Caco-2 (cell line): Measurements from ENCODE around the gene KCNQ5. TPM values are rescaled to one million over a fixed set of nuclear protein-coding genes. Genes with fewer than 3 reads are reported as not detected.
A peak's percentile ranks its signal among the peaks of the same experiment; 100 is the strongest.
"Not testable (repeated sequence)": the region's sequence is repeated elsewhere in the genome, so short reads cannot be mapped to it uniquely, and the experiment has no call there.

ENCODE experiments used
- BruUV-seq: library from RNA; stranded (reverse); fragments of 400-500 nt; replicated peaks from 2 replicates; lab custom pipeline; 2021; lab: Mats Ljungman, UMichigan
- CTCF ChIA-PET: fragments of 300-600 bp; sonication (Branson Sonifier 250); formaldehyde crosslinking; loops from one replicate; lab custom pipeline; 2022; ENCODE audit warnings: antibody characterized with exemption; lab: Charles Lee
- POLR2A ChIA-PET: fragments of 300-600 bp; sonication (Branson Sonifier 250); formaldehyde crosslinking; loops from one replicate; lab custom pipeline; 2022; ENCODE audit warnings: antibody characterized with exemption; lab: Charles Lee
- DNase-seq, 2 experiments: peaks; one replicate each; pipeline versions ENCODE4 v3.0.0 to v3.0.0-alpha.2; 2020 to 2022
- H3K27me3 ChIP-seq: replicated peaks from 2 replicates; pipeline ENCODE4 v1.6.0; 2011; ENCODE audit warnings: low read length; ENCODE audit not compliant: control insufficient read depth, insufficient read depth
- H3K36me3 ChIP-seq: 2 replicates; pipeline ENCODE4 v1.5.1; 2011; ENCODE audit warnings: low read length; ENCODE audit not compliant: control insufficient read depth, insufficient read depth
- H3K4me1 ChIP-seq: fragments of 250-450 bp; sonication (Bioruptor Pico); 2 replicates; pipeline ENCODE4 v1.5.1; 2020; ENCODE audit warnings: mild to moderate bottlenecking
- H3K4me3 ChIP-seq: 2 replicates; pipeline ENCODE4 v1.5.1; 2011; ENCODE audit warnings: low read depth, mild to moderate bottlenecking, control low read depth, low read length
- H3K9me3 ChIP-seq: fragments of 250-450 bp; sonication (Bioruptor Pico); 2 replicates; pipeline ENCODE4 v1.5.1; 2020; ENCODE audit warnings: mild to moderate bottlenecking, moderate library complexity
- H3K27ac Mint-ChIP-seq: one replicate; pipeline ENCODE4 v1.8.0; 2022; ENCODE audit warnings: mixed read lengths; ENCODE audit not compliant: unreplicated experiment
- H3K27me3 Mint-ChIP-seq: one replicate; pipeline ENCODE4 v1.8.0; 2022; ENCODE audit warnings: mixed read lengths; ENCODE audit not compliant: insufficient read depth, unreplicated experiment
- H3K36me3 Mint-ChIP-seq: one replicate; pipeline ENCODE4 v1.8.0; 2022; ENCODE audit warnings: mild to moderate bottlenecking, mixed read lengths; ENCODE audit not compliant: insufficient read depth, unreplicated experiment
- H3K4me1 Mint-ChIP-seq: one replicate; pipeline ENCODE4 v1.8.0; 2022; ENCODE audit warnings: low read depth, mixed read lengths; ENCODE audit not compliant: unreplicated experiment
- H3K4me3 Mint-ChIP-seq: one replicate; pipeline ENCODE4 v1.8.0; 2022; ENCODE audit warnings: mild to moderate bottlenecking, moderate library complexity, mixed read lengths; ENCODE audit not compliant: unreplicated experiment
- H3K9me3 Mint-ChIP-seq: one replicate; pipeline ENCODE4 v1.8.0; 2022; ENCODE audit warnings: mixed read lengths; ENCODE audit not compliant: unreplicated experiment
- CTCF ChIP-seq, 2 experiments: fragments of 200-600 bp in 1 of 2; IDR thresholded peaks; 1 replicate in 1 of 2; 2 replicates in 1 of 2; pipeline versions ENCODE4 v1.5.1 to v1.8.0; 2011 to 2022; ENCODE audit warnings: antibody characterized with exemption in 1 of 2, control low read depth in 1 of 2, inconsistent platforms in 1 of 2, low read depth in 1 of 2, low read length in 1 of 2, mild to moderate bottlenecking in 1 of 2, moderate library complexity in 1 of 2; ENCODE audit not compliant: insufficient read depth in 1 of 2, severe bottlenecking in 1 of 2, unreplicated experiment in 1 of 2
- intact Hi-C: fragments of 100-400 bp; cut with micrococcal nuclease; formaldehyde crosslinking; loops from one replicate; pipeline ENCODE4 v1.10.0; 2022; ENCODE audit not compliant: unreplicated experiment
- total RNA-seq: library from RNA; stranded (reverse); gene quantifications from 2 replicates; pipeline ENCODE4 v1.2.3, GENCODE V29; 2022

Gene KCNQ5
- total RNA-seq, 1 experiment from 2014 or later = 0.20 TPM

- H3K4me3 Mint-ChIP-seq = no peak overlapping the region
- DNase-seq = no peak
- no peaks in the 10 kb centered on the region for H3K4me1 Mint-ChIP-seq
- no peaks in the 10 kb centered on the region for H3K9me3 ChIP-seq
- peaks cover 8% of the 10 kb centered on the region for H3K9me3 Mint-ChIP-seq
- ChIA-PET POLR2A (no interaction called here), CTCF (no interaction called here)
- H3K27ac Mint-ChIP-seq = no peak overlapping the region
- no peak for TF ChIP-seq CTCF (IDR thresholded peaks at IDR 0.05; ENCODE audit: insufficient read depth in 1 of 2, low read depth in 1 of 2, low read length in 1 of 2, severe bottlenecking in 1 of 2, unreplicated experiment in 1 of 2)
- H3K4me3 ChIP-seq = no peak overlapping the region
- H3K36me3 Mint-ChIP-seq = no peaks in the 10 kb centered on the region
- no TSS peak for BruUV-seq
- intact Hi-C loops = no loop called here
- H3K4me1 ChIP-seq = no peaks in the 10 kb centered on the region
- no peaks in the 10 kb centered on the region for H3K27me3 Mint-ChIP-seq
- H3K27me3 ChIP-seq = no peaks in the 10 kb centered on the region
- no peaks in the 10 kb centered on the region for H3K36me3 ChIP-seq
Observed at GRCh38 chr6:72976484-72976883, 354.6 kb downstream of the KCNQ5 start.

GRCh38 chr6:72977114-72977513, 355.2 kb downstream of the KCNQ5 start:
- TF ChIP-seq CTCF (IDR thresholded peaks at IDR 0.05; ENCODE audit: insufficient read depth in 1 of 2, low read depth in 1 of 2, low read length in 1 of 2, severe bottlenecking in 1 of 2, unreplicated experiment in 1 of 2) = no peak
- H3K27ac Mint-ChIP-seq = no peak overlapping the region
- intact Hi-C loops = no loop called here
- CTCF ChIA-PET = no interaction called here
- no peaks in the 10 kb centered on the region for H3K36me3 Mint-ChIP-seq
- DNase-seq = no peak
- H3K4me1 ChIP-seq = no peaks in the 10 kb centered on the region
- H3K4me3 Mint-ChIP-seq = no peak overlapping the region
- H3K9me3 ChIP-seq = no peaks in the 10 kb centered on the region
- no peak overlapping the region for H3K4me3 ChIP-seq
- no peaks in the 10 kb centered on the region for H3K4me1 Mint-ChIP-seq
- no TSS peak for BruUV-seq
- H3K27me3 ChIP-seq = no peaks in the 10 kb centered on the region
- peaks cover 8% of the 10 kb centered on the region for H3K9me3 Mint-ChIP-seq
- H3K27me3 Mint-ChIP-seq = no peaks in the 10 kb centered on the region
- POLR2A ChIA-PET = no interaction called here
- H3K36me3 ChIP-seq = no peaks in the 10 kb centered on the region

- H3K4me3 ChIP-seq, H3K36me3 ChIP-seq, H3K27ac Mint-ChIP-seq, H3K9me3 ChIP-seq, DNase-seq, BruUV-seq, H3K4me1 Mint-ChIP-seq, CTCF ChIA-PET, H3K36me3 Mint-ChIP-seq, H3K4me1 ChIP-seq, POLR2A ChIA-PET, H3K27me3 ChIP-seq, H3K4me3 Mint-ChIP-seq, H3K27me3 Mint-ChIP-seq, intact Hi-C loops: not testable (repeated sequence)
- H3K9me3 Mint-ChIP-seq = peaks cover 17% of the 10 kb centered on the region
Observed at GRCh38 chr6:72978808-72979207, 356.9 kb downstream of the KCNQ5 start.

GRCh38 chr6:72984189-72984831, 362.4 kb downstream of the KCNQ5 start:
- peak in 1 of 2 experiments; percentile 40 for DNase-seq
- H3K27ac Mint-ChIP-seq, H3K27me3 ChIP-seq, H3K4me3 Mint-ChIP-seq, CTCF ChIA-PET, H3K36me3 Mint-ChIP-seq, H3K4me1 Mint-ChIP-seq, H3K4me3 ChIP-seq, POLR2A ChIA-PET, H3K27me3 Mint-ChIP-seq, H3K9me3 ChIP-seq, H3K4me1 ChIP-seq, BruUV-seq, H3K36me3 ChIP-seq, intact Hi-C loops: not testable (repeated sequence)
- H3K9me3 Mint-ChIP-seq = peaks cover 32% of the 10 kb centered on the region
